AG10803 (cell line): Measurements from ENCODE around the gene HIF1AN.

Experiments
- DNase-seq: peaks from one replicate; pipeline ENCODE4 v3.0.0; 2010; ENCODE audit warnings: low read depth
- H3K4me3 ChIP-seq: 2 replicates; pipeline ENCODE4 v1.5.1; 2011; ENCODE audit warnings: mild to moderate bottlenecking, low read length, control low read depth
- TF ChIP-seq, protein P1 (sequence below): conservative IDR thresholded peaks from 2 replicates; pipeline ENCODE4 v1.5.1; 2011; ENCODE audit warnings: mild to moderate bottlenecking, low read length, control low read depth, inconsistent platforms

Gene HIF1AN

DNA sequence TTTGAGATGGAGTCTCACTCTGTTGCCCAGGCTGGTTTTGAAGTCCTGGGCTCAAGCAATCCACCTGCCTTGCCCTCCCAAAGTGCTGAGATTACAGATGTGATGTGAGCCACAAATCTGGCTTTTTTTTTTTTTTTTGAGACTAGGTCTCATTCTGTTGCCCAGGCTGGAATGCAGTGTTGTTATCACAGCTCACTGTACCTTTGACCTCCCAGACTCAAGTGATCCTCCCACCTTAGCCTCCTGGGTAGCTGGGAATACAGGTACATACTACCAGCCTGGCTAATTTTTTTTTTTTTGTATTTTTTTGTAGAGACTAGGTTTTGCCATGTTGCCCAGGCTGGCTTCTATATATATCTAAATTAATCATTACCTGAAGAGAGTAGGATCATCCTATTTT lies 62.4 kb downstream of the HIF1AN start:
- H3K4me3 ChIP-seq, result no peak overlapping the region
- TF ChIP-seq, protein P1, sequence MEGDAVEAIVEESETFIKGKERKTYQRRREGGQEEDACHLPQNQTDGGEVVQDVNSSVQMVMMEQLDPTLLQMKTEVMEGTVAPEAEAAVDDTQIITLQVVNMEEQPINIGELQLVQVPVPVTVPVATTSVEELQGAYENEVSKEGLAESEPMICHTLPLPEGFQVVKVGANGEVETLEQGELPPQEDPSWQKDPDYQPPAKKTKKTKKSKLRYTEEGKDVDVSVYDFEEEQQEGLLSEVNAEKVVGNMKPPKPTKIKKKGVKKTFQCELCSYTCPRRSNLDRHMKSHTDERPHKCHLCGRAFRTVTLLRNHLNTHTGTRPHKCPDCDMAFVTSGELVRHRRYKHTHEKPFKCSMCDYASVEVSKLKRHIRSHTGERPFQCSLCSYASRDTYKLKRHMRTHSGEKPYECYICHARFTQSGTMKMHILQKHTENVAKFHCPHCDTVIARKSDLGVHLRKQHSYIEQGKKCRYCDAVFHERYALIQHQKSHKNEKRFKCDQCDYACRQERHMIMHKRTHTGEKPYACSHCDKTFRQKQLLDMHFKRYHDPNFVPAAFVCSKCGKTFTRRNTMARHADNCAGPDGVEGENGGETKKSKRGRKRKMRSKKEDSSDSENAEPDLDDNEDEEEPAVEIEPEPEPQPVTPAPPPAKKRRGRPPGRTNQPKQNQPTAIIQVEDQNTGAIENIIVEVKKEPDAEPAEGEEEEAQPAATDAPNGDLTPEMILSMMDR, result no peak
- no peak for DNase-seq

DNA sequence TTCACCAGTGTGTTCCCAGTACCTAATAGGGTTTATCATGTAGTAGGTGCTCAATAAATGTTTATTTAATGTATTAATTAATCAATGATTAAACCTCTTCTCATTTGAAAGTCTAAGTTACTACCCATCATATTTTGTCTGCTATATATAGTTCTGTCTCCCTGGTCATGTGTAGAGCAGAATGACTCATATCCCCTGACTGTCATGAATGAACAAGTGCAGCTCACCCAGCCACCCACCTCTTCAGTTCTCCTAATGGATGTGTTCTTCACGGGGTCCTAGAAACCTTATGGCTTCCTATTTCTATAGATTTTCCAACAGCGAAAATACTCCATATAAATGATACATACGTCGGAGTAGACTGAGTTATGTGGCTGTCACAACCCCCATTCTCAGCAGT lies 64.5 kb downstream of the HIF1AN start:
- TF ChIP-seq, protein P1, result no peak
- no peak for DNase-seq
- no peak overlapping the region for H3K4me3 ChIP-seq

DNA sequence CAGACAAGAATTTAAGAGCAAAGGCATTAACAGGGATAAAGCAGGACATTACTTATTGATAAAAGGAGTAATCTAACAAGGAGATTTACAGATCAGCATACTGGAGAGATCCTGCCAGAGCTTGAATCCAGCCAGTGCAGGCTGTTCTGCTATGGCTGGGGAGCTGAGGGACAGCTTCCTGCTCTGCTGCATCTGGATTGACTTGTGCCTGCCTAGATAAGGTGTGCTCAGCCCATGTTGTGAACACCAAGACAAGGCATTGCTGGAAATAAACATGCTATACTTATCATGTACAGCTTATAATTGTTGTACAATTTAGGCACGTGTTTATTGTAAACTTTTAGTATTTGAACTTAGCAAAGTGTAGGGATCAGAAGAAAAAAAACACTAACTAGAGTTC lies 71.7 kb downstream of the HIF1AN start:
- H3K4me3 ChIP-seq, result no peak overlapping the region
- TF ChIP-seq, protein P1, result no peak
- no peak for DNase-seq
